GM18907 (cell line): ENCODE results near the gene ABHD16B.

Source experiments
- ATAC-seq: cut with Tn5 transposase; IDR thresholded peaks from one replicate; pipeline ENCODE4 v1.9.1; 2021; ENCODE audit warnings: mild to moderate bottlenecking, moderate library complexity; ENCODE audit not compliant: unreplicated experiment

ABHD16B gene

DNA sequence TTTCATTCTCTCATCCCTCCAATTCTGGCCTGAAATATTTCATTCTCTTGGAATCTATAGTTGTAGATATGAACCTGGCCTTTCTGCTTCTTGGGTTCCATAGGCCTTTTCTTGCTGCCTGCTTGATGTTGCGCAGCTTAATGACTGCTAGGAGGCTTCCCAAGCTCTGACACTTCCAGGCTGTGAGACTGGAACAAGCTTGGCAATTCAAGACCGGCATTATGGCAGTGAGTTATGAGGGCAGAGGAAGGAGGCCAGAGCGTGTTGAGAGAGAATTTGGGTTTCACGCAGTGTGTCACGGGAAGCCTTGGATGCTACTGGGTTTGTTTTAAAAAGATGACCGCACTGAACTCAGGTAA lies 32.7 kb downstream of the ABHD16B start:
- ATAC-seq: no peak

DNA sequence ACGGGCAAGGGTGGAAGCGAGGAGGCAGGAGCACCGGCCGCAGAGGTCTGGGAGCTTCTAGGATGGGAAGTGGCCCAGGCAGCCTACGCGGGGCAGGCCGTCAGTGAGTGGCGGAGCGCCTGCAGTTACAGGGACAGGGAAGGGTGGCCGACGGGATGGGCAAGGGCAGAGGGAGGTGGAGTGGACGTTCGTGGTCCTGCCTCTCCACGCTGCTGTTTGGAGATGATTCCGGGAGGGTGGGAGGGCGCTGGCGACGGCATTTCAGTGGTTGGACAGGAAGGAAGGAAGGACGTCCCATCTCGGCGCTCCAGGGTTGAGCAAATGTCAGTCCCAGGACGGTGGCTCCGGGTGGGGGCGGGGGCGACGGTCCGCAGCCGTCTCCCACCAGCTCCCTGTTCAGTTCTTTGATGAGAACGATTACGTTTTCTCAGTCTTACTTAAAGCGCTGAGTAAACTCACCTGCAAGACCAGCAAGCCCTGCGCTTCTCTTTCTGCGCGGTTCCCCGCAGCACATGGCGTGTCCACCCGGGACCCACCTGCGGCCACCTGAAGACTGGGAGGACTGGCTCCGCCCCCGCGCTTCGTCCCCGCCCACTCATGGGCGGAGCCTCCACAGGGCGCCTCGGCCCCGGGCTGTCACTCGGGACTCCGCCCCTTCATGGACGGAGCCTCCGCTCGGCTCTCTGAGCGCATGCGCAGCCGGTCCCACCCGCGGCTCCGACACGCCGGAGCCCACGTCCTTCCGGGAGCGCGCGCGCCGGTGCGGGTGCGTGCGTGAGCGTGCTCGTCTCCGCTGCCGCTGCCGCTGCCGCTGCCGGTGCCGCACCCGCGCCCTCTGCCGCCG lies 33.3 kb downstream of the ABHD16B start, which contains the start of gene DNAJC5:
DNAJC5 (plus strand) TSS at position 769 of the 844 bp plus-strand sequence. CDS start 33,220 bp downstream, outside the sequence.
- peak; percentile 78 for ATAC-seq

DNA sequence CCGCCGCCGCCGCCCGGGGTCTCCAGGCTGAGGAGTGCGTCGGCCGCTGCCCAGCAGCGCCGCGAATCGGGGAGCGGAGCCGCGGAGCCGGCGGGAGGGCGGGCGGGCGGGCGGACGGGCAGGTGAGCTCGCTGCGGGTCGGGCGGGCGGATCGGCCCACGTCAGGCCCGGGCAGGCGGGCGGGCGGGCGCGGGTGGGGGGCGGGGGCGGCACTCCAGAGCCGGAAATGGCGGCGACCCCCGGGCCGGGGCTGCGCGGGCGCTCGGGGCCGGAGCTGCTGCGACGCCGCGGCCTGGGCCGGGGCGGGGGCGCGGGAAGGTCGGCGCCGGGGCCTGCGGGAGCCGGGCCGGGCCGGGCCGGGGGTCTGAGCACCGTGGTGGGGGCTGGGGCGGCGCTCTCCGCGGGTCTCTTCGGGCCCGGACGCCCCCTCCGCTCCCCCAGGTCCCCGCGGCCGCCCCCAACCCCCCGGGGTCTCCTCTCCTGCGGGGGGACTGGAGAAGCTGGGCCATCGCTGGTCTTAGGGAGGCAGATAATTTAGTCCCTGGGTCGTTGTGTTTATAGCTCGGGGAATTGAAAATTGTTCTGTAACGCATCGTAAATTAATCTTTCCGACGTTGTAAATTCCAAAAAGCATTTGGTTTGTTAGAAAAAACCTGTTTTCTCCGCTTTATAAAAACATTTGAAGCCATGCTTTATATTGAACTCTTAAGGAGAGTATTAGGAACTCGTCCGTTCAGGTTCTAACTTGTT lies 34.1 kb downstream of the ABHD16B start:
- ATAC-seq: peak; percentile 14

DNA sequence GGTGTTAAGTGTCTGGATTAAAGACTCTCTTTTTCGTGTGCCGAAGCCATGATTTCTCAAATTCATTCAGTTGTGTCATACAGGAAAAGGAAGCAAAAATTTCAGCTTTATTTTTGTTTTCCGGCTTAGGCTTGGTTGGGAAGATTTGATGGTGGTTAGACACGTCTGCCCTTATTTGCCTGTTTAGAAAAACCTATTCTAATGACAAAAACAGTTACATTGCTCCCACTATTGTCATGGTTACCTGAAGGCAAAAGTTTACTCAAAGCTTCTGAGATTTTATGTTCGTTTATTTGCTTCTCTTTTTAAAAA lies 34.6 kb downstream of the ABHD16B start:
- ATAC-seq: no peak

DNA sequence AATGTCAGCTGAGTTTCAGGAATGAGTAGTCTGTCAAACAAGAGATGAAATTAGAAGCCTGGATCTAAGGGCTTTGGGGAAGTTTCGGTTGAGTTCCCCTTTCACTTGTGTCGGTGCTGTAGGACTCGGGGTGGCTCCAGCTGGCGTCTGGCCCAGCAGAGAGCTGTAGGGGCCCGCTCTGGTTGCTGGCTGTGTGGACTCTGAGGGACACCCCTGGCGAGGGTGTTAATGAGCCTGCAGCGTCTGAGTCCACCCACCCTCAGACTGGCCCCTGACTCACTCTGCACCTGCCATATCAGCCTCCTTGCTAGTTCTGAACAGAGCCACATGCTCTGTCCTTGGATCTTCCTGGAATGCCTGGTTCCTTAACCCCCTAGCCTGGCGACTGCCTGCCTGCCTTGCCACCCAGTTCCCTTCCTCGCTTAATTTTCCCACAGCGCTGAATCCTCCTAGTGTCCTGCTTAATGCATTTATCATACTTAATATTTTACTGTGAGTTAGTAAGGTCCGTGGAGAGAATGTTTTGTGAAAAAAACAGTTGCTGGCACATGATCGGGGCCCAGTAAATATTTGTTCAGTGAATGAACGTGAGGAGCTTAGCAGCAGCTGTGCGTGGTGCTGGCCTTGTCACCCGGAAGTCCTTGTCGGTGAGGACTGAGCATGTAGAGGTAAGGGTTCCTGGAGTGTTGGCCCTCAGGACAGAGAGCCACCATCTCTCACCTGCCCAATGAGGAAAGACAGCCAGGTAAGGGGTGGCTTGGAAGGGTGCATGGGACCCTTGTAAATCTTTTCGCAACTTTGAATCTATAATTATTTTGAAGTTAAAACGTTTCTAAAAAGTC lies 35.2 kb downstream of the ABHD16B start:
- ATAC-seq: no peak

DNA sequence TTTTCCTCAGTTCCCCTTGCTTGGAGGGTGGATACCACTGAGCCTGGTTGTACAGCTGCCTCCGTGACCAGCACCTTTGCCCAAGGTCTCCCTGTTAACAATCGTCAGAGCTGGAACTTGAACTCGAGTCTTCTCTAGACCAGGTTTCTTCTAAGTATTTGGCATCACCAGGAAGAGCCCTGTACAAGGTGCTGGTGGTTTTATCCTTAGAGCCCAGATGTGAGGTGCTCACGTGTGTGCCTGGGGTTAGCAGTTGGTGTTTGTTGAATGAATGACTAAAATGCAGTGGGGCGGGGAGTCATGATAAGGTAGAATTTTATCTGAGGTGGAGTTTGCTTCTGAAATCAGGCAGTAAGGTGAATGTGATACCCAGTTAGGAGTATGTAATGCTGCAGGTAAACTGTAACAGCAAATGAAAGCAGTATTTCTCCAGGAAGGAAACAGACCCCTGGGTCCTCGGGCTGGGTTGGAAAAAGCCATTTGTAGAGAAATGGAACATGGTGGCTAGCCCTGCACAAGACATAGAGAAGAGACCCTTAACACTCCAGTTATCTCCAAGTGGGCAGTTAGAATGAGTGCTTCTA lies 36.8 kb downstream of the ABHD16B start:
- ATAC-seq: no peak

DNA sequence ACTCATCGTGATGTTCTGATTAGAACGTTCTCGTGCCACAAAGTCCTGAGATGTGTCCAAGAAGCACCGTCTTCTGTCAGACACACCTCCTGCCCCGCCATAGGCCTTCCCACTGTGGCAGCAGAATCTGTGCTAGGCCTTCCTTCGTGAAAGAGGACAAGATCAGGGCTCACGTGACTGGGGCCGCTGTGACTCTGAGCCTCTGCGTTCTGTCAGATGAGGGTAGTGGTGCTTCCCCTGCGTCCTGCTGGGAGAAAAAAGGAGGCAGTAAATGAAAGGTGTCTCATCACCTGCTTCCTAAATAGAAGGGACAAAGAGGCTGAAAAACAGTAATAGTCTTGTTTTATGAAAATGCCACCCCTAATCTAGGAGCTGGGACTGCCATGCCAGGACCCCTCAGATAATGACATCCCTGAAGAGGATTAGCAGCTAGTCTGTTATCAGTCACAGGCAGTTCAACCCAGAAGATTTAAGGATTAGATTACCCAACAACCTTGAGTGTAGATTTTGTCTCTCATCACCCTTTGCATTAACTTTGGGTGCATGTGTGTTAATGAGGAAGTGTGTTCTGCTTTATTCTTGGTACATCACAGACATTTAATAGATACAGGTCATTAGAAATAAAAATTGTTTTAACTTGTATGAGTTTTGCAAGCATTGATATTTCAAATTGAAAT lies 37.7 kb downstream of the ABHD16B start:
- ATAC-seq: no peak

DNA sequence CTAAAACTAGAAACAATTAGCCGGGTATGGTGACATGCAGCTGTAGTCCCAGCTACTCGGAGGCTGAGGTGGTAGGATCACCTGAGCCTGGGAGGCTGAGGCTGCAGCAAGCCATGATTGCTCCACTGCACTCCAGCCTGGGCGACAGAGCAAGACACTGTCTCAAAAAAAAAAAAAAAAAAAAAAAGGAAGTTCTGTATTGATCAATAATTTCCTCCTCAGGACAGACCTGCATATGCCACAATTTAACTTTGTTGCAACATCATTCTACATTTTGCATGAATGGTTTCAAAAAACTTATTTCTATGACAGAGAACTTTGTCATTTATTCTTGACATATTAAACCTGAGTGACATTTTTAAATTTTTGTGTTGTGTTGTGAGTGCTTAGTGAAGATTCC lies 39.1 kb downstream of the ABHD16B start:
- no peak for ATAC-seq

DNA sequence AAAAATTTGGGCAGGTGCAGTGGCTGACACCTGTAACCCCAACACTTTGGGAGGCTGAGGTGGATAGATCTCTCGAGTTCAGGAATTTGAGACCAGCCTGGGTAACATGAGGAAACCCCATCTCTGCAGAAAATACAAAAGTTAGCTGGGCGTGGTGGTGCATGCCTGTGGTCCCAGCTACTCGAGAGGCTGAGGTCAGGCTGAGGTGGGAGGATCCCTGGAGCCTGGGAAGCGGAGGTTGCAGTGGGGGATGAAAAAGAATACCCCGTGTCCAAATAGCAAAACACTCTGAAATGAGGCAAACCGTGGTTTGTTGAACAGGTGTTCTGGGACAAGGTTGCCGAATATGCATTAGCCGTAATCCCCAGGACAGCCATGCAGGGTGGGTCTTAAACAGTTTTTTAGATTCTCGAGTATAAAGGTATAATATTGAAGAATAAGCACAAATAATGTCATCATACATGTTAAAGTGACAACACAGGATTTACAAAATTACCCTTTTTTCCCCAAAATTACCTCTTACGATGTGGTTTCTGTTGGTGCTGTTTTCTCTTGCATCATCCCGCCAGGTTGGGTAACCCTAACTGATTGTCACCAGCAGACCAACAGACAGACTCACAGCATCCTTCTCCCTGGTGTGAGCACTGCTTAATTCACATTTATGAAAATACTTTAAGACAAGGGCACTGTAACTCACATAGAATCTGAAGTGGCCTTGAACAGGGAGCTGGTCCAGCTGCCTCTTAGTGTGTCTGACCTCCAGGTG lies 42.7 kb downstream of the ABHD16B start:
- ATAC-seq: no peak

DNA sequence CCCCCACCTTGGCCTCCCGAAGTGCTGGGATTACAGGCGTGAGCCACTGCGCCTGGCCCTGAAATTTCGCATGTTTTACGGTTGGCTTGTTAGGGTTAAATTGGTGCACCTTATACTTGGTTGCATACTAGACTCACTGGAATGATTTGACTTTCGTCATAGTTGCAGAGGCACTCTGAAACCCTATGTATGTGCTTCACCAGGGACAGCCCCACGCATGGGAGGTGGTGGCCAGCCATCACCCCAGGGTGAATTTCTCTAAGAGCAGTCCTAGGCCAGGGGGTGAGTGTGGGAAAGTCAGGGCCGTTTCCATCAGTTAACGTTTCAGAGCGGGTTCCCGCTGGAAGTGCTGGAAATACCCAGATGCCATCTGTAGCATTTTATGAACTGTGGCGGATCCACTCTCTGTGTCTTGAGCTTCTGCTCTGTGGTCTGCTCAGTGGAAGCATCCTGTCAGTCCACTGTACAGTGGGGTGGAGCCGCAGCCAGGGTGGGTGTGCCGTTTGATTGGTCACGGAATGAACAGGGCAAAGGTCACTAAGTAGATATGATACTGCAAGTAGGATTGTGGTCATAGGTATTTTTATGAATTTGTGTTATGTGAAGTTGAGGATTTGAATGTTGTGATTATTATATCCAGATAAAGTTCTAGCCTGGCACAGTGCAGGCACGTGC lies 46.8 kb downstream of the ABHD16B start:
- ATAC-seq: no peak

DNA sequence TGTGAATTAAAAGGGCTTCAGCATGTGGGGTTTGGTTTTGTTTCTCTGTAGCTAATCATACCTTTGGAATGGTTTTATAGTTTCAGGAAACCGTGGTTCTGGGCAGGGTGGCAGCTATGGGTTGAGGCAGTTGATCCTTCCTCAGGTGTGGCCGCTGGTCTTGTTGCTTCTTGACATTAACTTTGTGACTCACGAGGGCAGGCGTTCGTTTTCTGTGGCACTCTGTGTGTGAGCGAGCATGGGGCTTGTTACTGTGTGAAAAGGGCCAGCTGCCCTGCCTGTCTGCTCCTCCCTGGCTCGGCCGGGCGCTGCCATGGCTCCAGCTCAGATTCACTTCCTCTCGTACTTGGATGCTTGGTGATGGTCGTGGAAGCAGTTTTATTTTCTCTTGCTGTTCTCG lies 49.9 kb downstream of the ABHD16B start:
- no peak for ATAC-seq
